Activated naive CD4-positive, alpha-beta T cell treated with anti-CD3 and anti-CD28 coated beads, Interleukin-2, amount 50 U/mL, for 72 hours (primary cell): ENCODE measurements around the gene KLHL40. TPM values are rescaled to one million over a fixed set of nuclear protein-coding genes. Genes with fewer than 3 reads are reported as not detected.
"Not testable (repeated sequence)": the region's sequence is repeated elsewhere in the genome, so short reads cannot be mapped to it uniquely, and the experiment has no call there.

Source experiments
- ATAC-seq, 2 donors: fragments of 150-1000 bp; cut with Tn5 transposase; 2 replicates each; pipeline ENCODE4 v1.10.0; 2021; ENCODE audit warnings: mild to moderate bottlenecking in 2 of 2, moderate library complexity in 2 of 2
- DNase-seq, 2 donors: peaks; one replicate each; pipeline ENCODE4 v3.0.0; 2021 to 2022; ENCODE audit warnings: low spot score in 2 of 2
- H3K27ac Mint-ChIP-seq, 2 donors: one replicate each; pipeline ENCODE4 v1.8.0; 2022; ENCODE audit warnings: mild to moderate bottlenecking in 2 of 2, mixed read lengths in 2 of 2
- H3K36me3 Mint-ChIP-seq, 2 donors: one replicate each; pipeline ENCODE4 v1.8.0; 2022; ENCODE audit warnings: mixed read lengths in 2 of 2
- H3K9me3 Mint-ChIP-seq, 2 donors: one replicate each; pipeline ENCODE4 v1.8.0; 2022; ENCODE audit warnings: mixed read lengths in 2 of 2
- total RNA-seq, 2 donors: library from RNA; stranded (reverse); gene quantifications; one replicate each; pipeline ENCODE4 v1.2.3, GENCODE V29; 2022

KLHL40 gene
- total RNA-seq, 2 donors from 2014 or later: not detected

- Mint-ChIP-seq H3K27ac (no peak overlapping the region), H3K36me3 (no peaks in the 10 kb centered on the region)
- ATAC-seq: no peak
Observed at GRCh38 chr3:42718338-42718737, 33.0 kb downstream of the KLHL40 start.

GRCh38 chr3:42719002-42719401 is 33.7 kb downstream of the KLHL40 start:
- Mint-ChIP-seq H3K36me3 (no peaks in the 10 kb centered on the region), H3K9me3 (no peaks in the 10 kb centered on the region)

More at GRCh38 chr3:42718338-42718737, 33.0 kb downstream of the KLHL40 start:
- DNase-seq: no peak
- H3K9me3 Mint-ChIP-seq: no peaks in the 10 kb centered on the region

DNA sequence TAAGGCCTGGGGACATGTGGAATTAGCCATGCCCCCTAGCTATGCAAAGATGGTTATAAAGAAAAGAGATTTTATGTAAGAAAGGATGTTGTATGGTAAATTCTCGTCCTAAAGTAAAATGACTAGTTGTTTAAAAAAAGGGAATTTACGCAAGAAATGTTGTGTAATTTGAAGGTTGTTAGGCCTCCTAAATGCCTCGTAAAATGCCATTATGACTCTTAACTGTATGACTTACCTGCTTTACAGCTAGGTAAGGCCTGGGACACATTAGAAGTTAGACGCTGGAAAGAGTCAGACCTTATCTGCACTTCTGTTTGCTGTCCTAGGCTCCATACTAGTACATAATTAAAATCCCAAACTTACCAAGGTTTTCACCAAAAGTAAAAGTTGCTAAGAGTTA is 34.8 kb downstream of the KLHL40 start:
- no peaks in the 10 kb centered on the region for H3K9me3 Mint-ChIP-seq
- no peaks in the 10 kb centered on the region for H3K36me3 Mint-ChIP-seq
- ATAC-seq (no peak), DNase-seq (no peak)
- H3K27ac Mint-ChIP-seq: no peak overlapping the region

More at GRCh38 chr3:42719002-42719401, 33.7 kb downstream of the KLHL40 start:
- no peak overlapping the region for H3K27ac Mint-ChIP-seq
- DNase-seq (no peak), ATAC-seq (no peak)

- Mint-ChIP-seq H3K36me3 (no peaks in the 10 kb centered on the region), H3K27ac (no peak overlapping the region), H3K9me3 (no peaks in the 10 kb centered on the region)
- DNase-seq (no peak), ATAC-seq (no peak)
Observed at GRCh38 chr3:42721690-42722089, 36.4 kb downstream of the KLHL40 start.

DNA sequence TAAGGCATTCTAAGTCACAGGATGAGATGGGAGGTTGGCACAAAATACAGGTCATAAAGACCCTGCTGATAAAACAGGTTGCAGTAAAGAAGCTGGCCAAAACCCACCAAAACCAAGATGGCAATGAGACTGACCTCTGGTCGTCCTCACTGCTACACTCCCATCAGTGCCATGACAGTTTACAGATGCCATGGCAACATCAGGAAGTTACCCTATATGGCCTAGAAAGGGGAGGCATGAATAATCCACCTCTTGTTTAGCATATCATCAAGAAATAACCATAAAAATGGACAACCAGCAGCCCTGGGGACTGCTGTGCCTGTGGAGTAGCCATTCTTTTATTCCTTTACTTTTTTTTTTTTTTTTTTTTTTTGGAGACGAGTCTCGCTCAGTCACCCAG is 37.1 kb downstream of the KLHL40 start:
- not testable (repeated sequence) for ATAC-seq, H3K27ac Mint-ChIP-seq, H3K9me3 Mint-ChIP-seq, H3K36me3 Mint-ChIP-seq, DNase-seq

- H3K27ac Mint-ChIP-seq: no peak overlapping the region
- H3K9me3 Mint-ChIP-seq: no peaks in the 10 kb centered on the region
- H3K36me3 Mint-ChIP-seq: no peaks in the 10 kb centered on the region
- no peak for DNase-seq
- ATAC-seq: no peak
Observed at GRCh38 chr3:42723219-42723618, 37.9 kb downstream of the KLHL40 start.

- Mint-ChIP-seq H3K9me3 (no peaks in the 10 kb centered on the region), H3K36me3 (no peaks in the 10 kb centered on the region), H3K27ac (no peak overlapping the region)
- DNase-seq: no peak
- ATAC-seq: no peak
Observed at GRCh38 chr3:42725454-42725853, 40.1 kb downstream of the KLHL40 start.

GRCh38 chr3:42728056-42728455 is 42.7 kb downstream of the KLHL40 start:
- no peaks in the 10 kb centered on the region for H3K9me3 Mint-ChIP-seq
- H3K36me3 Mint-ChIP-seq: no peaks in the 10 kb centered on the region
- H3K27ac Mint-ChIP-seq: no peak overlapping the region
- ATAC-seq (no peak), DNase-seq (no peak)

DNA sequence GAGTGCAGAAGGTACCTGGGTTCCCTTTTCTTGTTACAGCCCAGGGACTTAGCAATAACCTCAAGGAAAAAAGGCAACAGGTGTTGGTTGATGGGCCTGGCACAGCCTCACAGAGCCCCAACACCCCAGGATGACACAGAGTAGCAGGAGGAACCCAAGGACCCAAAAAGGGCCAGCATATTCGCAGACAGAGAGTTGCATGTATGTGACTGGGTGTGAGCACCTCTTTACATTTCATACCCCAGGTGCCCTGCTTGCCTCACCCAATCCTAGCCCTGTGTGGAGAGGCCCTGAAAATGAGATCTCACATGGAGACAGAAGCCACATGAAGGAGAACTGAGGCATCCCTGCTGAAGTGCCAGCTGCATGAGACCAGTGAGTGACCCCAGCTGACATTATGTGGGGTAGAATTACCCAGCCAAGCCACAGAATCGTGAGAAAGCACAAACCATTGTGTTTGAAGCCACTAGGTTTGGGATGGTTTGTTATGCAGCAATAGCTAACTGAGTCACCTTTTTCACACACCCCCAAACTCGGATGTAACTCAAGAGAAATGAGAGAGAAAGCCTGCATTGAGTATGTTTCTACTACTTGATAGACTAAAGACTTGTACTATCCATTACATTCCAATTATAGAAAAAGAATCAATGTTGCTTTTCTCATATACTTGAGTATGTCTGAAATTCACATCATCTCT is 43.5 kb downstream of the KLHL40 start:
- H3K9me3 Mint-ChIP-seq: no peaks in the 10 kb centered on the region
- H3K27ac Mint-ChIP-seq: no peak overlapping the region
- ATAC-seq (no peak), DNase-seq (no peak)
- H3K36me3 Mint-ChIP-seq: no peaks in the 10 kb centered on the region

- ATAC-seq (no peak), DNase-seq (no peak)
- Mint-ChIP-seq H3K36me3 (no peaks in the 10 kb centered on the region), H3K9me3 (no peaks in the 10 kb centered on the region), H3K27ac (peak overlapping the region in 1 of 2 donors; percentile 44)
Observed at GRCh38 chr3:42729404-42730145, 44.2 kb downstream of the KLHL40 start.

DNA sequence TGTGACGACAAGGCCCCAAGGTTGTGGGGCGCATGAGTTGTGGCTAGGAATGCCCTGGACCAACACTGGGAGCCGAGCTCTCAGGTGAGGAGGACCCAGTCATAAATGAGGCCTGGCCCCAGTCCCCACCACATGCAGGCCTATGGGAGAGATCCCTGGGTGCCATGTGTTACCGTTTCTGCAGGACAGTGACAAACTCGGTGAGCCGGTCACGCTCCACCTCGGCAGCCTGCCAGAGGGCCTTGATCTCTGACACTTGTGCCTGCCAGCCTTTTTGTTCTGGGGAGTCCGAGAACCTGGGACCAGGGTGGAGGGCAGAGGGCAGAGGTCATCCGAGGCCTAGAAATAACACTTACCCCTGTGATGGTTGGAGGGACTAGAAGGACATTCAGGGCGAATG is 45.0 kb downstream of the KLHL40 start:
- no peaks in the 10 kb centered on the region for H3K9me3 Mint-ChIP-seq
- ATAC-seq (no peak), DNase-seq (no peak)
- no peak overlapping the region for H3K27ac Mint-ChIP-seq
- no peaks in the 10 kb centered on the region for H3K36me3 Mint-ChIP-seq

DNA sequence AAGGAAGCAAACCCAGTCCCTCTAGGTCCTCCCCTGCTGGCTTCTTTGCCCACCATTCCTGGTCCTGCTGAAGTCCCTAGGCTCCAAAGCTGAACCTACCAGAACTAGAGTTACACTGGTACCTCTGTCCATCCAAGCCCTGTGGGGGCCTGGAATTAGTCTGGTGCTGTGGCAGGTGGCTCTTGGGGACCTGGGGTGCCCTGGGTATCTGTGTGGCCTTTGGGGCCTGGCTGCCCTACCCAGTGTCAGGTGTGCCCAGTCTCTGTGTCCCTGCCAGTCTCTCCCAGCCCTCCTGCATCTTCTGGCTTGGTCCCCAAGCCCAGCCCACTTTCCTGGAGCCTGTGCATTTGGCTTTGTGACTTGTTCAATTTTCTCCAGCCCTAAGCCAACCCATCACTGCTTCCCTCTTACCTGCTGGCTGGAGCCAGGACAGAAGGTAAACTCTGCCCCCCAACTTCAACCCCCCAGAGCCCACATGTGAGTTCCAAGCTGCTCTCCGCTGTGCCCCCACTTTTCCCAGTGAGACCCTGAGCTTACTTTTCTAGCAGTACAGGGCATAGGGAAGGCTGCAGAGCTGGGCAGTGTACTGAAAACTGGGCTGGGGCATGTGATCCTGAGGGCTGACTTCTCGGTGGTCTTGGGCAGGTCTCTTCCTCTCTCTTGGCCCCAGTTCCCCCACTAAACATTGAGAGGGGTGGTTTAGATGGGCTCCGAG is 45.5 kb downstream of the KLHL40 start:
- ATAC-seq: no peak
- DNase-seq: no peak
- Mint-ChIP-seq H3K36me3 (no peaks in the 10 kb centered on the region), H3K9me3 (no peaks in the 10 kb centered on the region), H3K27ac (no peak overlapping the region)

- peak overlapping the region in 1 of 2 donors; percentile 53 for H3K27ac Mint-ChIP-seq
- no peaks in the 10 kb centered on the region for H3K36me3 Mint-ChIP-seq
- no peaks in the 10 kb centered on the region for H3K9me3 Mint-ChIP-seq
- no peak for DNase-seq
- ATAC-seq: no peak
Observed at GRCh38 chr3:42731476-42732195, 46.3 kb downstream of the KLHL40 start.

DNA sequence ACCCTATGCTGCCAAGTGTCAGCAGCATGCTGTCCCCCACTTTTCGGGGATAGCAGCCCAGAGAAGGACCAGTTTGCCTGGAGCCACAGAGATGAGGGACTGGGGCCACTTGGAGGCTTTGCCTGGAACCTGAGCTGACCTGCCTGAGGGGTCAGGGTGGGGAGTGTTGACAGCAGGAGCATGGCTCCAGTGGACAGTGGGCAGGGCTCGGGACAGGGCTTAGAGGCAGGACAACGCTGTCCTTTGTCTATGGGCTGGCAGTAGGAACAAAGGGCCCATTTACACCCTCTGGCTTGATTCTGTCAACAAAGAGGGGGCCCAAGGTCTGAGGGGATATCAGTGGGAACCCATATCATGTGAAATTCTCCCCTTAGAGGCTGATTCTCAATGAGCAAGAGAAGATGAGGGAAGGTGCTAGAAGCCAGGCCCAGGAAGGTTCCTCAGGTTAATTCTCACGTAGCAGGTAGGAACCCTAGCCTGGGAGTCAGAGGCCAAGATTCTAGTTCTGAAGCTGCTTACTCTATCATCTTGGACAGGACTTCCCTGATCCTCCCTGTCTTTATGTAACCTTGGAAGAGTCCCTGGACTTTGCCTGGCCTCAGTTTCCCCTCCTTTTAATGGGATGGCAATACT is 47.0 kb downstream of the KLHL40 start:
- peak overlapping the region in 1 of 2 donors; percentile 53 for H3K27ac Mint-ChIP-seq
- no peak for DNase-seq
- ATAC-seq: no peak
- H3K9me3 Mint-ChIP-seq: no peaks in the 10 kb centered on the region
- no peaks in the 10 kb centered on the region for H3K36me3 Mint-ChIP-seq

- Mint-ChIP-seq H3K36me3 (no peaks in the 10 kb centered on the region), H3K9me3 (no peaks in the 10 kb centered on the region), H3K27ac (peak overlapping the region in 1 of 2 donors; percentile 36)
- ATAC-seq (no peak), DNase-seq (no peak)
Observed at GRCh38 chr3:42732829-42733459, 47.6 kb downstream of the KLHL40 start.
